ENCODE data around the gene ZC3H12A.
"Not testable (repeated sequence)": the region's sequence is repeated elsewhere in the genome, so short reads cannot be mapped to it uniquely, and the experiment has no call there.

The ZC3H12A gene

DNA sequence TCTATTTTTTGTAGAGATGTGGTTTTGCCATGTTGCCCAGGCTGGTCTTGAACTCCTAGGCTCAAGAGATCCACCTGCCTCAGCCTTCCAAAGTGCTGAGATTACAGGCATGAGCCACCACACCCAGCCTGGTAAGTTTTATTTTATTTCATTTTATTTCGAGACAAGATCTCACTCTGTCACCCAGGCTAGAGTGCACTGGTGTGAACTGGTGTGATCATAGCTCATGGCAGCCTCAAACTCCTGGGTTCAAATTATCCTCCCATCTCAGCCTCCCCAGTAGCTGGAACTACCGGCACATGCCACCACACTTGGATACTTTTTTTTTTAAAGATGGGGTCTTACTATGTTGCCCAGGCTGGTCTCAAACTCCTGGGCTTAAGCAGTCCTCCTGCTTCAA lies 28.4 kb downstream of the ZC3H12A start:
- not testable (repeated sequence) for DNase-seq

DNA sequence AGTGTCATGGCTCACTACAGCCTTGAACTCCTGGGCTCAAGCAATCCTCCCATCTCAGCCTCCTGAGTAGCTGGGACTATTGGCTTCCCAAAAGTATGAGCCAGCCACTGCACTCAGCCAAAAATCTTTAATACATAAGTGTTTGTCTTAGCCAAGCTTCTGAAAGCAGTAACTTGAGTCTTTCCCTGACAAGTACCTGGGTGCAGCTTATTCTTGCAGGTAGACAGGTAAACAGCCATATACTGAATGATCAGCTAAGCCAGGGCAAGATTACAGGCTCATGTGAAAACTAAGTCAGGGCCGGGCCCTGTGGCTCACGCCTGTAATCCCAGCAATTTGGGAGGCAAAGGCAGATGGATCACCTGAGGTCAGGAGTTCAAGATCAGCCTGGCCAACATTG lies 32.4 kb downstream of the ZC3H12A start:
- DNase-seq = no peak

DNA sequence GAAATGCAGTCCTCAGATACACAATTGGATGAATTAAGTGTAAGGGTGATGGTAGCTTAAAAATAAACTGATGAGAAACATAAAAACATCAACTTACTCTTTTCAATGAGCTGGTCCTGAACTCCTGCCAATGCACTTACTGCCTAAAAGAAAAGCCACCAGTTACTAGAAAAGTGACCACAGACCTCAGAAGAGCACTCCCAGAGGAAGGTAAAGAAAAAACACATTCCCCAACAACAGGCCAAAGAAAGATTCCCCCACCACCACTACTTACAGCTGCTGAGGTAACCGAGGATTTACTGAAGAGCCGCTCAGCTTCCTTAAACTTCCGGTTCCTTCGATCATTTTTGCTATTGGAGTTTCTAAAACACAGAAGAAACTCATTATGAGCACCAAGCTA lies 34.8 kb downstream of the ZC3H12A start:
- no peak for DNase-seq

DNA sequence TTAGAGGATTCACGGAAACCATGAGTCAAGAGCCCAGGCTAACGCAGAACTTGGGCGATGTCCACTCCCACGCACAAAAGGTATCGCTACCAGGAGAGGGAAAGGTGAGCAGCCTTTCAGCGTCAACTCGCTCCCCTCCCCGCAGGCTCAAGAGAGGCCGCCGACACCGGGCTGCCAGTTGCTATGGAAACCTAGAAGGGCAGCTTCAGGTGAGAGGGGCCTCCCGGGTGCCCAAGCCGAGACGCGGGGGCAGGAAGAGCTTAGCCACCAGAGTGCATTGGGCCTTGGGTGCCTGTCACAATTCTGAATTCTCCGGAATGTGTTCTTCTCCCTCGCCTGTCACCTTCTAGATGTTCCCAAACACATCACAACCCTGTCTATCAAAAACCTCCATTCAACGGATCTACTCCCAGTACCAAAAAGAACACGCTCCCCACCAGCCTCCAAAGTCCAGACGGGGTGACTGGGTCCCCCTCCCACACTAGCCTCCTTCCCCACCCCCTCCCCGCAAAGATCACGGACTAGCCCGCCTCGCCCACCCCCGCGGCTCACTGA lies 39.5 kb downstream of the ZC3H12A start:
- peak; percentile 59 for DNase-seq

DNA sequence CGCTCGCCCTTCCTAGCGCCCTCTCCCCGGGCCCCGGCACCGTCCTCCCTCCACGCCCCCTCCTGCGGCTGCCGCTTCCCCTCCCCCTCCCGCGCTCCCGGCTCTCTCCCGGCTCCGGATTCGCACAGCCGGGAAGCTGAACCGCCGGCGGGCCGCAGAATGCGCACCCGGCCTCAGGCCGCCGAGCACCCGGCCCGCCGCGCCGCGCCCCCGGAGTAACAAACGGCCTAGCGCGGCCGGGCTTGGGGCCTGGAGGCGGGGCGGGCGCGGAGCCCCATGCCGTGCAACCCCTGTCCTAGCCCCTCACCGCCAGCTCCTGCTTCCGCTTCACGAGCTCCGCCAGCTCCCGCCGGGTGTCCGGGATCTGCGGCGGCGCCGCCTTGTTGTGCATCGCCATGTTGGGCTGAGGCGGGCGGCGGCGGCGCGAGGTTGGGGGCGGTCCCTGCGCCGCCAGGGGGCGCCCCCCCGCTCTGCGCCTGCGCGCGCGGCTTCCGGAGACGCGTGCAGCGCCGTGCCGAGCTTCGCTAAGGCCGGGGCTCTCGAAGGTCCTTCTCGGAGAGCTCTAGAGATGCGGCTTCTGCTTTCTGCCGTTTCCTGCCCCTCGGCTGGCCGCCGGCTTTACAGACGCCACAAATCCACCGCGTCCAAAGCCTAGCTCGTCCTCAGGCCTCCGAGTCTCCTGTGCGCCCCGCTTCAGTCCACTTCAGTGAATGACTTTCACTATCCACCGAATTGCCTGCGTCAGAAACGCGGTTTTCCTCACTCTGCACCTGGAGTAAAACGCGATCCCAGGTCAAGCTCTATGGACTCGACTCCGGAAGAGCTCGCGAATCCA lies 40.2 kb downstream of the ZC3H12A start, which contains the start of gene MEAF6:
TSS of gene MEAF6 (minus strand) at position 417 of the 835 bp plus-strand sequence. CDS start at position 397, 20 bp downstream.
- DNase-seq = peak; percentile 86

DNA sequence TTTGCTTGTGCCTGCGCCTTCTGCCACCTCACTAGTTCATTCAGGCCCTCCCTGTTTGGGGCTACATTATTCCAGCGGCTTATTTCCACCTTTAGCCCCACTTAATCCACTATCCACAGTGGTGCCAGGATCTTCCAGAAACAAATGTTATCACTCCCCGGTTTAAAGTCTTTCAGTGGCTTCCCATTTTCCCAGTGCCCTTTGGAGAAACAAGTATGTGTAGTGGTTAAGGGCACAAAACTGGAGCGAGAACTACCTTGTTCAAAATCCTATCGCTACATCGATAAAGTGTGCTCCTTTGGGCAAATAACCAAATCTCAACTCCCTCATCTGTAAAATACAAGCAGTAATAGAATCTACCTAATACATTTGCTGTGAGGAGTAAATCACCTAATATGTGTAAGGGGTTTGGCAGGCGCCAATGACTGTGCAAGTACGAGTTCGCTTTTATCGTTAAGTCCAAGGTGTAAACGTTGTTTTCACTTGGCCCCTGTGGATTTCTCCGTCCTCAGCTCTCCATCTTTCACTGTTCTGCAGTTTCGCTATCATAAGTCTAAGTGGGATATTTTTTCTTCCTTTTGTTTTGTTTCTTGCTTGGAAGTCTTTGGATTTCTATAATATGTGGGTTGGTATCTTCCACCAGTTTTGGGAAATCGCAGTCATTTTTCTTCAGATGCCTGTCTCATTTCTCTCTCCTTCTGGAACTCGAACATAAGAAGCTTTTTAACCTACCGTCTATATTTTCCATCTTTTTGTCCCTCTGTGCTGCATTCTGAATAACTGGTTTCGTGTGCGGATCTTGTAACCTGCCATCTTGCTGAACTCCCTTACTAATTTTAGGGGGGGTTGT lies 41.0 kb downstream of the ZC3H12A start:
- DNase-seq = no peak

DNA sequence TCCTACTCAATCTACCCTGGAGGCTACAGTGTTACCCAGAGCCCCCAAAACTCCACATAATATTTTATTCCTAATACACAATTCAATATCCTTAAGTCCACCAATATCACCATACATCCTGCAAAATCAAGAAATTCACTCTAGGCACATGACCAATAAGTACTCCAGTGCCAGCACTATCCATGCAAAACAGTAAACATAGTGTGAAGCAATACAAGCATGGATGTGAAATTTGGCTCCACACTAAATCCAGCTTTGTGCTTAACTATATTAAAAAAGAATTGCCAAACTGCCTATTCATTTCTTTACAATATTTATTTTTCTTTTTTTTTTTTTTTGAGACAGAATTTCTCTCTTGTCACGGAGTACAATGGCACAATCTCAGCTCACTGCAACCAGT lies 43.2 kb downstream of the ZC3H12A start:
- no peak for DNase-seq

DNA sequence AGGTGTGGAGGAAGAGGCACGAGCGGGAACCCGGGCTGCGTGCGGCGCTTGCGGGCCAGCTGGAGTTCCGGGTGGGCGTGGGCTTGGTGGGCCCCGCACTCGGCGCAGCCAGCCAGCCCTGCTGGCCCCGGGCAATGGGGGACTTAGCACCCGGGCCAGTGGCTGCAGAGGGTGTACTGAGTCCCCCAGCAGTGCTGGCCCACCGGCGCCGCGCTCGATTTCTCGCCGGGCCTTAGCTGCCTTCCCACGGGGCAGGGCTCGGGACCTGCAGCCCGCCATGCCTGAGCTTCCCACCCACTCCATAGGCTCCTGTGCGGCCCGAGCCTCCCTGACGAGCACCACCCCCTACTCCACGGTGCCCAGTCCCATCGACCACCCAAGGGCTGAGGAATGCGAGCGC lies 43.9 kb downstream of the ZC3H12A start:
- not testable (repeated sequence) for DNase-seq

DNA sequence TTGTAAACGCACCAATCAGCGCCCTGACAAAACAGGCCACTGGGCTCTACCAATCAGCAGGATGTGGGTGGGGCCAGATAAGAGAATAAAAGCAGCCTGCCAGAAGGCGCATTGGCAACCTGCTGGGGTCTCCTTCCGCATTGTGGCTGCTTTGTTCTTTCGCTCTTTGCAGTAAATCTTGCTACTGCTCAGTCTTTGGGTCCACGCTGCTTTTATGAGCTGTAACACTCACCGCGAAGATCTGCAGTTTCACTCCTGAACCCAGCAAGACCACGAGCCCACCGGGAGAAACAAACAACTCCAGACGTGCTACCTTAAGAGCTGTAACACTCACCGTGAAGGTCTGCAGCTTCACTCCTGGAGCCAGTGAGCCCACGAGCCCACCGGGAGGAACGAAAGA lies 44.5 kb downstream of the ZC3H12A start:
- peak; percentile 74 for DNase-seq

DNA sequence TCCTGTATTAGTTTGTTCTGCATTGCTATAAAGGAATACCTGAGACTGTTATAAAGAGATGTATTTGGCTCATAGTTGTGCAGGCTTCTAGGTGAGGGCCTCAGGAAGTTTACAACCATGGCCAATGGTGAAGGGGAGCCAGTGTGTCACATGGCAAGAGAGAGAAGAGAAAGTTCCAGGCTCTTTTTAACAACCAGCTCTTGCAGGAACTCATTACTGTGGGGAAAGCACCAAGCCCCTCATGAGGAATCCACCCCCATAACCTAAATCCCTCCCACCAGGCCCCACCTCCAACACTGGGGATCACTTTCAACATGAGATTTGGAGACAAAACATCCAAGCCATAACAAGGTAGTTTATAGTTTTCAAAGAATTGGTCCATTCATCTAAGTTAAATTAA lies 45.2 kb downstream of the ZC3H12A start:
- peak; percentile 23 for DNase-seq

DNA sequence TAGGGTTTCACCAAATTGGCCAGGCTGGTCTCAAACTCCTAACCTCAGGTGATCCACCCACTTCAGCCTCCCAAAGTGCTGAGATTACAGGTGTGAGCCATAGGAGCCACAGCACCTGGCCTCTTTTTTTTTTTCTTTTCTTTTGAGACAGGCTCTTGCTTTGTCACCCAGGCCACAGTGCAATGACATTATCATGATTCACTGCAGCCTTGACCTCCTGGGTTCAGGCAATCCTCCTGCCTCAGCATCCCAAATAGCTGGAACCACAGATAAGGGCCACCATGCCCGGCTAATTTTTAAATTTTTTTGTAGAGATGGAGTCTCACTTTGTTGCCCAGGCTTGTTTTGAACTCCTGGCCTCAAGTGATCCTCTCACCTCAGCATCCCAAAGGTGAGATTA lies 55.5 kb downstream of the ZC3H12A start:
- DNase-seq = not testable (repeated sequence)

DNA sequence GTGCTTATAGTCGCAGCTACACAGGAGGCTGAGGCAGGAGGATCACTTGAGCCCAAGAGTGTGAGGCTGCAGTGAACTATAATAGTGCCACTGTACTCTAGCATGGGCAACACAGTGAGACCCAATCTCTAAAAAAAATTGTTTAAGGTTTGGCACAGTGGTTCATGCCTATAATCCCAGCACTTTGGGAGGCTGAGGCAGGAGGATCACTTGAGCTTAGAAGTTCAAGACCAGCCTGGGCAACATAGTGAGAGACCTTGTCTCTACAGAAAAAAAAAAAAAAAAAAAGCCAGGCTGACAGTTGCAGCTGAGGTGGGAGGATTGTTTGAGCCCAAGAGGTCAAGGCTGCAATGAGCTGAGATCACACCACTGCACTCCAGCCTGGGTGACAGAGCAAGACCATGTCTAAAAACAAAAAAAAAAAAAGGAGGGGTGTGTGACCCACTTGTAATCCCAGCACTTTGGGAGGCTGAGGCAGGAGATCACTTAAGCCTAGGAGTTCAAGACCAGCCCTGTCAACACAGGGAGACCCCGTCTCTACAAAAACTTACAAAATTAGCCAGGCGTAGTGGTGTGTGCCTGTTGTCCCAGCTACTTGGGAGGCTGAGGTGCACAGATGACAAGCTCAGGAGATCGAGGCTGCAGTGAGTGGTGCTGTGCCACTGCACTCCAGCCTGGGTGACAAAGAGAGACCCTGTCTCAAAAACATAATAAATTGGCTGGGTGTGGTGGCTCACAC lies 58.2 kb downstream of the ZC3H12A start:
- not testable (repeated sequence) for DNase-seq

DNA sequence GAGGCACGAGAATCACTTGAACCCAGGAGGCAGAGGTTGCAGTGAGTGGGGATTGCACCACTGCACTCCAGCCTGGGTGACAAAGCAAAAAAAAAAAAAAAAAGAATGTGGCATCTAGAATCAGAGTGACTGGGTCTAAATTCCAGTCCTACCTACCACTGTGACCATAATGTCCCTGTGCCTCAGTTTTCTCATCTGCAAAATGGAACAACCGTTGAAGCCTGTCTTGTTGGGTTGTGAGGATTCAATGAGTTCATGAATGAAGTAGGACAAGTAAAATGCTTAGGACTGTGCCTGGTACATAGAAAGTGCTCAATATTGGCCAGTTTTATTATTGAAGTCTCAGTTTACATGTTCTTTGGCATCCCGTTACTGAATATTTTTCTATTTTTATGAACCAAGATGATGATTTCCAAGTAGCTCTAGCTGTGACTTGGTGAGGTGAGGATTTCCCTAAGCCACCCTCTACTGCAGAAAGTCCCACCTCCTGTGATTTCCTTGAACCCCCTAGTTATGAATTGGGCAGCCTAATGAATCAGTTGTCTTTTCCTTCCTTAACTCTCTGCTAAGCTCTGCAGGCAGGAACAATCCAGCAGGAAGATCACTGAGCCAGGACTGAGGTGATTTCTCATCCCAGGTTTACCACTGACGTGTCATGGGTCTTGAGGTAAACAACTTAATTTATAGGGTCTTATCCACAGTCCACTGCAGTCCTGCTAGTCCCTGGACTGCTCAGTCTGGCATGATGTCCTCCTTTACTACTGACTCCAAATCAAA lies 59.1 kb downstream of the ZC3H12A start:
- DNase-seq = no peak
